Stimulated activated CD8-positive, alpha-beta memory T cell treated with anti-CD3 and anti-CD28 coated beads, Interleukin-4, amount 100 ng/mL, for 1 hour (primary cell): ENCODE measurements around the gene APOA5.
"Not testable (repeated sequence)": the region's sequence is repeated elsewhere in the genome, so short reads cannot be mapped to it uniquely, and the experiment has no call there.

Experiments
- DNase-seq, 2 donors: peaks; one replicate each; pipeline ENCODE4 v3.0.0-alpha.2; 2020; ENCODE audit warnings: low read depth in 2 of 2, low spot score in 1 of 2

Gene APOA5

GRCh38 chr11:116791813-116792143 lies at the start of gene APOA5:
TSS of gene APOA5 (minus strand) at chr11:116791879. CDS start at chr11:116791860, 19 bp downstream.
- DNase-seq: no peak

GRCh38 chr11:116840746-116841296 lies 49.1 kb upstream of the APOA5 start:
- no peak for DNase-seq

- DNase-seq: no peak
These were observed 48.6 kb upstream of the APOA5 start for GRCh38 chr11:116840224-116840745.

GRCh38 chr11:116838321-116839084 lies 46.8 kb upstream of the APOA5 start:
- DNase-seq: no peak

GRCh38 chr11:116837231-116838091 lies 45.8 kb upstream of the APOA5 start, which contains the start of gene APOA1:
TSS of gene APOA1 (minus strand) at chr11:116837622. CDS start at chr11:116837387, 235 bp downstream.
- DNase-seq: no peak

GRCh38 chr11:116836632-116836991 lies 44.9 kb upstream of the APOA5 start:
- no peak for DNase-seq

- peak; percentile 49 to 59 for DNase-seq
These were observed 44.3 kb upstream of the APOA5 start for GRCh38 chr11:116835791-116836631.

- DNase-seq: no peak
These were observed 43.5 kb upstream of the APOA5 start for GRCh38 chr11:116835042-116835772.

- DNase-seq: not testable (repeated sequence)
These were observed 42.9 kb upstream of the APOA5 start for GRCh38 chr11:116834535-116835041.

GRCh38 chr11:116833816-116834534 lies 42.3 kb upstream of the APOA5 start:
- no peak for DNase-seq

GRCh38 chr11:116833491-116833815 lies 41.8 kb upstream of the APOA5 start:
- DNase-seq: no peak

GRCh38 chr11:116832350-116833290 lies 40.9 kb upstream of the APOA5 start:
- no peak for DNase-seq

- no peak for DNase-seq
These were observed 40.2 kb upstream of the APOA5 start for GRCh38 chr11:116831790-116832349.

GRCh38 chr11:116830184-116830912 lies 38.7 kb upstream of the APOA5 start:
- no peak for DNase-seq

GRCh38 chr11:116829525-116830183 lies 38.0 kb upstream of the APOA5 start, which contains the start of gene APOC3:
TSS of gene APOC3 (plus strand) at chr11:116829907. CDS start at chr11:116830583, 676 bp downstream.
- DNase-seq: no peak

- no peak for DNase-seq
These were observed 37.2 kb upstream of the APOA5 start for GRCh38 chr11:116828632-116829524.
